Natural killer cell (primary cell): Measurements from ENCODE around the gene PLA2G2F. TPM values are rescaled to one million over a fixed set of nuclear protein-coding genes. Genes with fewer than 3 reads are reported as not detected.

Experiments
- ATAC-seq, 3 donors: fragments of 150-1000 bp in 2 of 3; fragments of 200-7000 bp in 1 of 3; cut with Tn5 transposase; 1 replicate in 1 of 3; 2 replicates in 2 of 3; pipeline ENCODE4 v1.10.0; 2021; ENCODE audit warnings: mild to moderate bottlenecking in 2 of 3, moderate library complexity in 2 of 3
- DNase-seq, 2 donors: peaks; one replicate each; pipeline versions ENCODE4 v3.0.0 to v3.0.0-alpha.2; 2013 to 2021; ENCODE audit warnings: mixed read lengths in 1 of 2
- H3K27ac ChIP-seq: one replicate; pipeline ENCODE4 v1.5.1; 2013; ENCODE audit warnings: mild to moderate bottlenecking, low read length
- H3K27me3 ChIP-seq: one replicate; pipeline ENCODE4 v1.6.1; 2013; ENCODE audit warnings: low read length; ENCODE audit not compliant: control insufficient read depth, insufficient read depth
- H3K36me3 ChIP-seq: one replicate; pipeline ENCODE4 v1.6.1; 2013; ENCODE audit warnings: low read length; ENCODE audit not compliant: control insufficient read depth, insufficient read depth
- H3K4me1 ChIP-seq: one replicate; pipeline ENCODE4 v1.6.1; 2013; ENCODE audit warnings: low read length; ENCODE audit not compliant: control insufficient read depth, insufficient read depth
- H3K4me3 ChIP-seq: one replicate; pipeline ENCODE4 v1.5.1; 2013; ENCODE audit warnings: low read length
- H3K9me3 ChIP-seq: one replicate; pipeline ENCODE4 v1.6.1; 2013; ENCODE audit warnings: low read length; ENCODE audit not compliant: control insufficient read depth, insufficient read depth
- H3K27ac Mint-ChIP-seq, 2 donors: one replicate each; pipeline ENCODE4 v1.8.0; 2022; ENCODE audit warnings: mild to moderate bottlenecking in 2 of 2, mixed read lengths in 2 of 2, moderate library complexity in 1 of 2
- H3K27me3 Mint-ChIP-seq, 2 donors: one replicate each; pipeline ENCODE4 v1.8.0; 2022; ENCODE audit warnings: low read depth in 2 of 2, mixed read lengths in 2 of 2
- H3K36me3 Mint-ChIP-seq: one replicate; pipeline ENCODE4 v1.8.0; 2022; ENCODE audit warnings: mixed read lengths
- H3K4me1 Mint-ChIP-seq, 2 donors: one replicate each; pipeline ENCODE4 v1.8.0; 2022; ENCODE audit warnings: mixed read lengths in 2 of 2
- H3K4me3 Mint-ChIP-seq: one replicate; pipeline ENCODE4 v1.8.0; 2022; ENCODE audit warnings: mild to moderate bottlenecking, moderate library complexity, mixed read lengths
- H3K9me3 Mint-ChIP-seq, 2 donors: one replicate each; pipeline ENCODE4 v1.8.0; 2022; ENCODE audit warnings: mixed read lengths in 2 of 2
- WGBS: methylation state at CpG from one replicate; pipeline ENCODE4 v1.1.7; 2013; ENCODE audit warnings: missing lambda C conversion rate; ENCODE audit not compliant: insufficient coverage; 5-methylcytosine and 5-hydroxymethylcytosine counted together
- intact Hi-C: fragments of 100-400 bp; cut with micrococcal nuclease; formaldehyde crosslinking; loops from one replicate; pipeline ENCODE4 v1.14.2; 2022
- total RNA-seq, 4 donors: library from RNA; stranded (reverse); fragments of 120-200 nt in 1 of 4; gene quantifications; one replicate each; pipeline versions ENCODE4 v1.2.3 to v1.2.4, GENCODE V29; 2013 to 2022
- TF ChIP-seq, protein P1 (sequence below): fragments of 200-600 bp; IDR thresholded peaks from one replicate; pipeline ENCODE4 v1.8.0; 2022; ENCODE audit warnings: antibody characterized with exemption

The PLA2G2F gene
- total RNA-seq, 3 donors from 2014 or later (not counting 1 experiment from before 2014, with no cell fraction given): not detected

DNA sequence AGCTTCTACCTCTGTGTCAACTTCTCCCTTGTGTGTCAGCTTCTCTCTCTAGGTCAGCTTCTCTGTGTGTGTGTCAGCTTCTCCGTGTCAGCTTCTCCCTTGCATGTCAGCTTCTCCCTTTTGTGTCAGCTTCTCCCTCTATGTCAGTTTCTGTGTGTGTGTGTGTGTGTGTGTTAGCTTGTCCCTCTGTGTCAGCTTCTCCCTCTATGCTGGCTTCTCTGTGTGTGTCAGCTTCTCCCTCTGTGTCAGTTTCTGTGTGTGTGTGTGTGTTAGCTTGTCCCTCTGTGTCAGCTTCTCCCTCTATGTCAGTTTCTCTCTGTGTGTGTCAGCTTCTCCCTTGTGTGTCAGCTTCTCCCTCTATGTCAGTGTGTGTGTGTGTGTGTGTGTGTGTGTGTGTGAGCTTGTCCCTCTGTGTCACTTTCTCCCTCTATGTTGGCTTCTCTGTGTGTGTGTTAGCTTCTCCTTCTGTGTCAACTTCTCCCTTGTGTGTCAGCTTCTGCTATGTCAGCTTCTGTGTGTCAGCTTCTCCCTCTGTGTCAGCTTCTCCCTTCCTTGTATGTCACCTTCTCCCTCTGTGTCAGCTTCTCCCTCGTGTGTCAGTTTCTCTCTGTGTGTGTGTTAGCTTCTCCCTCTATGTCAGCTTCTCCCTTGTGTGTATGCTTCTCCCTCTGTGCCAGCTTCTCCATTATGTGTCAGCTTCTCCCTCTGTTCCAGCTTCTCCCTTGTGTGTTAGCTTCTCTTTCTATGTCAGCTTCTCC lies 40.4 kb downstream of the PLA2G2F start:
- Mint-ChIP-seq H3K4me1 (peaks cover 4 to 14% of the 10 kb centered on the region in 2 donors), H3K27me3 (no peaks in the 10 kb centered on the region), H3K27ac (peak overlapping the region in 1 of 2 donors; percentile 34), H3K36me3 (no peaks in the 10 kb centered on the region), H3K4me3 (no peak overlapping the region), H3K9me3 (peaks cover 6 to 7% of the 10 kb centered on the region in 2 donors)
- TF ChIP-seq, protein P1, sequence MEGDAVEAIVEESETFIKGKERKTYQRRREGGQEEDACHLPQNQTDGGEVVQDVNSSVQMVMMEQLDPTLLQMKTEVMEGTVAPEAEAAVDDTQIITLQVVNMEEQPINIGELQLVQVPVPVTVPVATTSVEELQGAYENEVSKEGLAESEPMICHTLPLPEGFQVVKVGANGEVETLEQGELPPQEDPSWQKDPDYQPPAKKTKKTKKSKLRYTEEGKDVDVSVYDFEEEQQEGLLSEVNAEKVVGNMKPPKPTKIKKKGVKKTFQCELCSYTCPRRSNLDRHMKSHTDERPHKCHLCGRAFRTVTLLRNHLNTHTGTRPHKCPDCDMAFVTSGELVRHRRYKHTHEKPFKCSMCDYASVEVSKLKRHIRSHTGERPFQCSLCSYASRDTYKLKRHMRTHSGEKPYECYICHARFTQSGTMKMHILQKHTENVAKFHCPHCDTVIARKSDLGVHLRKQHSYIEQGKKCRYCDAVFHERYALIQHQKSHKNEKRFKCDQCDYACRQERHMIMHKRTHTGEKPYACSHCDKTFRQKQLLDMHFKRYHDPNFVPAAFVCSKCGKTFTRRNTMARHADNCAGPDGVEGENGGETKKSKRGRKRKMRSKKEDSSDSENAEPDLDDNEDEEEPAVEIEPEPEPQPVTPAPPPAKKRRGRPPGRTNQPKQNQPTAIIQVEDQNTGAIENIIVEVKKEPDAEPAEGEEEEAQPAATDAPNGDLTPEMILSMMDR: no peak
- Histone ChIP-seq H3K36me3 (no peaks in the 10 kb centered on the region), H3K4me3 (no peak overlapping the region), H3K27ac (no peak overlapping the region), H3K9me3 (no peaks in the 10 kb centered on the region), H3K4me1 (peaks cover 4% of the 10 kb centered on the region), H3K27me3 (no peaks in the 10 kb centered on the region)
- no peak for DNase-seq
- ATAC-seq: no peak
- WGBS: 95% methylated on average over 2 of the region's 2 CpGs
- intact Hi-C loops: no loop called here

- no peak for ATAC-seq
- DNase-seq: no peak
- Histone ChIP-seq H3K27ac (no peak overlapping the region), H3K4me3 (no peak overlapping the region), H3K27me3 (no peaks in the 10 kb centered on the region), H3K4me1 (peaks cover 11% of the 10 kb centered on the region), H3K9me3 (no peaks in the 10 kb centered on the region), H3K36me3 (no peaks in the 10 kb centered on the region)
- Mint-ChIP-seq H3K9me3 (peaks cover 6 to 7% of the 10 kb centered on the region in 2 donors), H3K27ac (peak overlapping the region in 1 of 2 donors; percentile 34), H3K4me3 (no peak overlapping the region), H3K4me1 (peaks cover 11 to 21% of the 10 kb centered on the region in 2 donors), H3K27me3 (no peaks in the 10 kb centered on the region), H3K36me3 (no peaks in the 10 kb centered on the region)
- intact Hi-C loops: no loop called here
- WGBS: 93% methylated on average over 6 of the region's 6 CpGs
- TF ChIP-seq, protein P1: no peak
Measured at GRCh38 chr1:20180129-20180843, 41.2 kb downstream of the PLA2G2F start.

- intact Hi-C loops: no loop called here
- Histone ChIP-seq H3K27ac (no peak overlapping the region), H3K27me3 (no peaks in the 10 kb centered on the region), H3K4me3 (no peak overlapping the region), H3K4me1 (peaks cover 16% of the 10 kb centered on the region), H3K9me3 (no peaks in the 10 kb centered on the region), H3K36me3 (no peaks in the 10 kb centered on the region)
- no peak overlapping the region for H3K4me3 Mint-ChIP-seq
- H3K36me3 Mint-ChIP-seq: no peaks in the 10 kb centered on the region
- ATAC-seq (no peak), DNase-seq (no peak)
- peaks cover 14 to 24% of the 10 kb centered on the region in 2 donors for H3K4me1 Mint-ChIP-seq
- no peaks in the 10 kb centered on the region for H3K27me3 Mint-ChIP-seq
- TF ChIP-seq, protein P1: no peak
- no peak overlapping the region for H3K27ac Mint-ChIP-seq
- peaks cover 6 to 7% of the 10 kb centered on the region in 2 donors for H3K9me3 Mint-ChIP-seq
- WGBS: 95% methylated on average over 3 of the region's 3 CpGs
Measured at GRCh38 chr1:20180844-20181207, 41.7 kb downstream of the PLA2G2F start.
